NCI-H510A (cell line): ENCODE measurements around the gene NKAIN2.
"Not testable (repeated sequence)": the region's sequence is repeated elsewhere in the genome, so short reads cannot be mapped to it uniquely, and the experiment has no call there.

Experiments used
- DNase-seq: peaks from one replicate; lab custom pipeline; 2025; lab: John Stamatoyannopoulos, UW

NKAIN2 gene

DNA sequence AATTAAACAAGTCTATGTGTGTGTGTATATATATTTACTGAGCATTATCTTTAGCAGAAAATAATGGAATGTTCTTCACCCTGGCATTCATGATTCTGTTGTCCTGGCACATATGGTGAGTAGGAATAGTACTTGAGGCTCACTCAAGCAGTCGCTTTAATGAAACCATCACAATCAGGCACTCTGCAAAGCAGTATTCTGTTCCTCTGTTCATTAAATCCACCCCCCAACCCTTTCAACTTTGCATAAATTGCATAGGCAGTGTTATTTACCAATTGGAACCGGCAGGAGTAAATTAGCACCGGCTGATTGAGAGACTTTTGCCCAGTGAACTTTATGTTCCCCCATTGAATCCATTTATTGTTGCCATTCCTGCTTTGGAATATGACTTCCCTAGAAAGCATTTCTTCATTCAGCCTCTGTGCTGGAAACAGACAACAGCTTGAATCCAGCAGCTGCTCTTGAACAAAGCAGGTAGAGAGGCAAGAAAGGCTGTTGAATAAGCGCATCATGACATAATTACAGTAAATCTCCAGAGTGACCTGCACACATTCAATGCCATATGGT lies 890.6 kb downstream of the NKAIN2 start:
- DNase-seq = no peak

DNA sequence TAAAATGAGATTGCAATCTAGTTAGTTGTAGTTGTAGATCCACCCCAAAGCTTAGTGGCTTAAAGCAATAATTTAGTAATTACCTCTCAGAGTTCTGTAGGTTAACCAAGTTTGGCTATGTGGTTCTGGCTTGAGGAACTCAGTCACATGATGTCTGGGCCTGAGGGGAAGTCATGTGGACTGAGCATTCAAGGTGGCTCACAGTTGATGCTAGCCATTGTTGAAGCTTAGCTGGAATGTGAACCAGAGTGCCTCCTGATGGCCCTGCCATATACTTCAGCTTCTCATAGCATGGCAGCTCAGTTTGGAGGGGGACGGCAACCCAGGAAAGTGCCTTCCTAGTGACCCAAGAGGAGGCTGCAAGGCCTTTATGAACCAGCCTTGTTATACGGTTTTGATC lies 895.4 kb downstream of the NKAIN2 start:
- no peak for DNase-seq

DNA sequence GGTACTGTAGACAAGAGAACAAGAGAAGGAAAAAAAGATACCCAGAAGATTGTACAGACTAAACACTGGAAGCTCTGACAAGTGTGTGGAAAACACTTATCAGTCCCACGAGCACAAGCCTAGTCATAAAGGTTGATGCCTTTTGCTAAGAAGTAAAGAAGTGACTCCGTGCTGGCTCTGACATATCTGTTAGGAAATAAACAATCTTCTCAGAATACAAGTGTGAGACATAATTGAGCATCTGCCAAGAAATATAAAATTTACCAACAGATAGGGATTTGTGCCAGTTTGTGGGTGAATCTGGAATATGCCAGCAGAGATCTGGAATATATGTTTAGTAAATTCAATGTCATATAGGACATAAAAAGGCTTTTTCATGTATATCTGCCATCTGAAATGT lies 899.9 kb downstream of the NKAIN2 start:
- no peak for DNase-seq

DNA sequence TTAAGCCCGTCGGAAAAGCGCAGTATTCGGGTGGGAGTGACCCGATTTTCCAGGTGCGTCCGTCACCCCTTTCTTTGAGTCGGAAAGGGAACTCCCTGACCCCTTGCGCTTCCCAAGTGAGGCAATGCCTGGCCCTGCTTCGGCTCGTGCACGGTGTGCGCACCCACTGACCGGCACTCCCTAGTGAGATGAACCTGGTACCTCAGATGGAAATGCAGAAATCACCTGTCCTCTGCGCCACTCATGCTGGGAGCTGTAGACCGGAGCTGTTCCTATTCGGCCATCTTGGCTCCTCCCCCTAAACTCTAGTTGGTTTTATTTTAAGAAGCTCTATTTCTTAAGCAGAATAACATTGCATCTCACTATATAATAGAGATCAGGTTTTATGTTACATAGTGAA lies 908.9 kb downstream of the NKAIN2 start:
- not testable (repeated sequence) for DNase-seq

DNA sequence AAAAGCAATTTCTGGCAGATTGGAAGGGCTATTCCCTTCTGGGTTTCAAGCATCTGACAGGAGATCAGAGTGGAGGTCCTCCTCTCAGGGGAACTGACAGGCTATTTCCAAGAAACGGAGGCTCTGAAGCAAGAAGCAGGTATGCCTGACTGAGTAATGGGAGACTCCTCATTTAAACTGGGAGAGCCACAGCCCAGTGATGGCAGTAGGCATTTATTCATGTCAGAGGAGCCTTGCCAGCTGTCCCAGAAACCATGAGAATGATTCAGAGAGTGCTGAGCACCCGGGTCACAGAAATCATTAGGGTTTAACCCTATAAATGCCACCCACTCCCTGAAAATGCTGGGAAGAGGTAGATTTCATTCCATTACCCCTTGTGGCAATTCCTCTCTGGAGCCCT lies 911.1 kb downstream of the NKAIN2 start:
- DNase-seq = no peak

DNA sequence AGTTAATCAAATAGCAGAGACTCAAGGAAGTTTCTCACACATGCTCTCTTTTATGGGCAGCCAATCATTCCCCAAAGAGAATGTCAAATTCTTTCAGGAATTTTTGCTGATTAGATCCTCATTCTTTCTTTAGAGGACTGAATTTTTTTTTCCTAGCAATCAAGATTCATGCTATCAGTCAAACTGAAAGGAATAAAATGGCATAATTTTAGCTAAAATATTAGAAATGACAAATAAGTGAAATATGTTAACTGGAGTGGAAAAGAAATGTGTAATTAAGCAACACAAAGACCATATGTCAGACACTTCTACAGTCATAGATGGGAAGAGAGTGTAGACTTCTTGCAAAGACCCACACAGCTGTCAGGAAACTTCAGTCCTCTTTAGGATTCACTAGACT lies 916.2 kb downstream of the NKAIN2 start:
- no peak for DNase-seq

DNA sequence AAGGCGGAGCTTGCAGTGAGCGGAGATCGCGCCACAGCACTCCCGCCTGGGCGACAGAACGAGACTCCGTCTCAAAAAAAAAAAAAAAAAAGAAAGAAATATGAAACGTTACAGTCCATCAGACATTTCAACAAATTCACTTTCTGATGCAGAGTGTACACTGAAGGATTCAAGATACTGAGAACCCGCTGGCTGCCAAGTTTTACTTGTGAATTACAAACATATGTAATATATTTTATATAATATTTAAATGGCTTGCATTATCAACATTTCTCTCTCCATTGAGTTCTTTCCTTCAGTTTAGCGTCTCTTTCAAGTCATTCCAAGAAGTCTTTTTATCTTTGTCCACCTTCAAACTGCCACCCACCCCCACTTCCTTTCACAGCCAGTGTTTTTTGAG lies 917.7 kb downstream of the NKAIN2 start:
- DNase-seq = no peak

DNA sequence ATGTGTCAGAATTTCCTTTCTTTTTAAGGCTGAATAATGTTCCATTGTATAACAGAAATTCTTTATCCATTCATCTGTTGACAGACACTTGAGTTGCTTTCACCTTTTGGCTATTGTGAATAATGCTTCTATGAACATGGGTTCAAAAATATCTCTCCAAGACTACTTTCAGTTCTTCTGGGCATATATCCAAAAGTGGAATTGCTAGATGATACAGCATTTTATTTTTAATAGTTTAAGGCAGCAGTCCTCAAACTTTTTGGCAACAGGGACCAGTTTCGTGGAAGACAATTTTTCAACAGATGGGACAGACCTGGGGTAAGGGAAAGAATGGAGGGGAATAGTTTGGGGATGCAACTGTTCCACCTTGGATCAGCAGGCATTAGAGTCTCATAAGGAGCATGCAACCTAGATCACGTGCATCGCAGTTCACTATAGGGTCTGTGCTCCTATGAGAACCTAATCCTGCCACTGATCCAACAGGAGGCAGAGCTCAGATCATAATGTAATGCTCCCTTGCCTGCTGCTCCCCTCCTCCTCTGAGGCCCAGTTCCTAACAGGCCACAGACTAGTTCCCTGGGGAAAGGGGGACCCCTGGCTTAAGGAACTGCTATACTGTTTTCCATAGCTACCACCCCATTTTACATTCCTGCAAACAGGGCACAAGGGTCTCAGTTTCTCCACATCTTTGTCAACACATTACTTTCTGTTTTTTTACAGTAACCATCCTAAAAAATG lies 918.6 kb downstream of the NKAIN2 start:
- DNase-seq = no peak

DNA sequence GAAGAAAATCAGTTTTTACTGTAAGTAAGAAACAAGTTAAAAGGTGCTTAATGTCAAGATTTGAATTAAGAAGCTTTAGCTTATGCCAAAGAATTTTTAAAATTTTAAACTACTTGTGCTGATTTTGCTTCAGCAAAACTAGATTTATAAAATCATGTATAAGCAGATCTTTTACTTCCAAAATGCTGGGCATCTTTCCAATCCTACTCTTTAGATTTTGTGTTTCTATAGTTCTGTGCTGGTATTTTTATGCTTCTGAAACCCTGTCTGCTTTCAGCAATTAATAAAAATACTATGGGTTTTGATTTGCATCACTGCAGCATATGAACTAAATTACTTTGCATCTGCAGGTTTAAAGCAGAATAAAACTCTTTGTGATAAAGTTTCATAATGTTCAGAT lies 920.0 kb downstream of the NKAIN2 start:
- DNase-seq = no peak

DNA sequence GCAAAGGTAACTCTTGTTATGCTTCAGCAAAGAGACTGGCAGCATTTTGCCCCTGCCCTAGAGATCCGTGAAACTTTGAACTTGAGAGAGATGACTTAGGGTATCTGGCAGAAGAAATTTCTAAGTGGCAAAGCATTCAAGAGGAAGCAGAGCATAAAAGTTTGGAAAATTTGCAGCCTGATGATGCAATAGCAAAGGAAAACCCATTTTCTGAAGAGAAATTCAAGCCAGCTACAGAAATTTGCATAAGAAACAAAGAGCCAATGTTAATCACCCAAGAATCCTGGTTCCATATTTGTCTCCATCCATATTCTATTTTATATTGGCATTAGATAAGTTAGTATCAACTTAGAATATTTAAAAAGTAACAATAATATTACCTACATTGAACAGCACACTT lies 934.1 kb downstream of the NKAIN2 start:
- not testable (repeated sequence) for DNase-seq

DNA sequence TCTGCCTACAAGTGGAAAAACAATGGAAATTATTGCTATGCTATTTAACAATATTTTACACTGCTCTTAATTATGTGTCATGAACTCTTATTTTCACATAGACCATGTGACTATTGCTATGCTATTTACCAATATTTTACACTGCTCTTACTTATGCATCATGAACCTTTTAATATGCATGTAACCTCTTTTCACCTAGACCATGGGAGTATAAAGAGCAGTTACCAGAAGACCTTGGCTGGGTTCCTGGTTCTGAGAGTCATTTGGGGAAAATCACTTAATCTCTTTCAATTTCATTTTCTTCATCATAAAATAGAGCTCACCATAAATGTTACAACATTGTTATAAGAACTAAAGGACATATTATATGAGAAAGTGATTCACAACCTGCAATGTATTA lies 934.8 kb downstream of the NKAIN2 start:
- no peak for DNase-seq

DNA sequence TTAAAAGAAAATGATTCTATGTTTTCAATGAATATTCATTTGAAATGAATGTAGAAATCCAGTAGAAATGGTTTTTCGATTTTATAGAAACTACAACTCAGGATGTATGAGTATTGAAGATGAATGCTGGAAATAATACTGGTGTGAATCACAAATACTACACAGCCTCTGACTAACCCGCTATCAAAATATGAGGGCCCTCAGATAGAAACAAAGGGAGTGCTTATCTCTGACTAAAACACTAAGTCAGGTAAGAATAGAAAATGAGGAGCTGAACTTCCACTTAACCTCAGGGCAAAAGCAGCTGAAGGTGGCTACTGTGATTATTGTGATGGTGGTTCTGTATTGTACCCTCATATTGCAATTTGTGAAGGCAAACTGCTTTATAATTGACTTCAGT lies 937.7 kb downstream of the NKAIN2 start:
- DNase-seq = no peak

DNA sequence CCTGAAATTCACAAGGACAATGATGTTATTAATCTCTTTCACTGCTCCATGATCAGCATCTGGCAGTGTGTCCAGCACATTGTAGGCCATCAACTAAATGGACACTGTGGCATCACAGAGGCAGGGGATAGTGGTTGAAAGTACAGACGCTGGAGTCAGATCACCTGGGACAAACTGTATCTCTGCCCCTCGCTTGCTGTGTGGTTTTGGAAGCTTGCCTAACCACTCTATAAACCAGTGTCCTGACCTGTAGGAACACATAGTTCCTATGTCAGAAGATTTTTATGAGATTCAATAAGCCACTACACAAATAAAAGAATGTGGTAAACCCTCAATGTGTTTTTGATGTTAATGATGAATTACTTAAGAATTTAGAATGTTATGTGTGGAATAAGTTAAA lies 939.3 kb downstream of the NKAIN2 start:
- no peak for DNase-seq

DNA sequence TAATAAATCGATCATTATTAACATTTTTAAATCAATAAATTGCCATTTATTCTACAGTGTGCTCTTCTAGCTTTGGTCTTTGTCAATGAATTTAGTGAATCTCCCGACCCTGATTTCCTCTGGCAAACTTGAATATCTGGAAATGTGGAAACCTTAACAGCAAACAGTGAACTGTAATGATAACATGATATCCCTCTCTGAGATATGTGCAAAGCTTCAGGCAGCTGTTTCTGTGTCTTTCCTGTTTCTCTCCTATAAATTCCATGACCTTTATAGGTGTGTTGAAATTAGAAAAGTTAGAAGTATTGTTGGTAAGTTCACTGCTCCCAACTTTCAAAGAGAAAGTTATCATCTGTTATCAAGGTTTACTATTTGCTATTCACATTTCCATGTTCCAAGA lies 939.8 kb downstream of the NKAIN2 start:
- no peak for DNase-seq

DNA sequence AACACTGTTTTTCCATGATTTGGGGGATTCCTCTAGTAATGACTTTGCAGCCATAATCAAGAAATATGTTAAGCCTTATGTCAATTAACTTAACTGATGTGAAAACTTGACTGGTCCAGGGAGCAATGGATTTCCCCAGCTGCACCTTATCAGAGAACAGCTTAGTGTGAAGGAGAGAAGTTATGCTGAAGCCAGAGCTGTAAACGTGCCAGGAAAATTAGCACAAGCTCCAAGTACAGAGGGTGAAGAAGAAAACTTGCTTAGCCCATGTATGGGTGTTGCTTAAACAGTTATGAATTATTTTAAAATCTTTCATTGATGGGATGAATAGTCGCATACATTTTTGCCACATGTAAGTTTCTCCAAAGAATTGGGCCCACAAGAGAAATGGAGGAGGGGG lies 943.7 kb downstream of the NKAIN2 start:
- DNase-seq = no peak

DNA sequence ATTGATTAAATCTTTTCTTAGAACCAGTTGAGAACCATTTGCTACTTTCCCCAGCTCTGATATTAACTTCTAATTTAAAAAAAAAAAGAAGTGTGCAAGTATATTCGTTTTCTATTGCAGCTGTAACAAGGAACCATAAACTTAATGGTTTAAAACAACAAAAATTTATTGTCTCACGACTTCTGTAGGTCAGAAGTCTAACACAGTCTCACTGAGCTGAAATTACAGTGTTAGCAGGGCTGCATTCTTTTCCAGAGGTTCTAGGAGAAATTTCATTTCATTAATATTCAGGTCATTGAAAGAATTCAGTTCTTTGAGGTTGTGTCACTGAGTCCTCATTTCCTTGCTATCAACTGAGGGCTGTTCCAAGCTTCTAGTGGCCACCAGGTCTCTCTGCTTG lies 945.1 kb downstream of the NKAIN2 start:
- DNase-seq = no peak

DNA sequence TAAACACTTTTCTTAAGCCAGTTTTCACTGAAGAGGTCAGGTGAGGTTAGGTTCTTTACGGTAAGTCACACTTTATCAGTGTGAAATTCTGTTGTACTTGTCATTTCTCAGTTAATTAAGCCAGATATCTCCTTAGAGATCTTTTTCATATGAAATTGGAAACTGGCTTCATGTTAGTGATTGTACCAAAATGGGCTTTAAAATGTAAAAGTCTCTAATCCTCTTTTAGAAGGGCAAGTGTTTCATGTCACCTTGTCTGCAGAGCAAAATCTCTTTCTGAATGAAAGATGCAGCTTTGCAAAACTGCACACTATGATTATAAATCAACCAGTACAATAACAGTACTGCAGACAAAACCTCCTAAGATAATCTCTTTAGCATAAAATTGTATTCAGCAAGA lies 949.3 kb downstream of the NKAIN2 start:
- no peak for DNase-seq

DNA sequence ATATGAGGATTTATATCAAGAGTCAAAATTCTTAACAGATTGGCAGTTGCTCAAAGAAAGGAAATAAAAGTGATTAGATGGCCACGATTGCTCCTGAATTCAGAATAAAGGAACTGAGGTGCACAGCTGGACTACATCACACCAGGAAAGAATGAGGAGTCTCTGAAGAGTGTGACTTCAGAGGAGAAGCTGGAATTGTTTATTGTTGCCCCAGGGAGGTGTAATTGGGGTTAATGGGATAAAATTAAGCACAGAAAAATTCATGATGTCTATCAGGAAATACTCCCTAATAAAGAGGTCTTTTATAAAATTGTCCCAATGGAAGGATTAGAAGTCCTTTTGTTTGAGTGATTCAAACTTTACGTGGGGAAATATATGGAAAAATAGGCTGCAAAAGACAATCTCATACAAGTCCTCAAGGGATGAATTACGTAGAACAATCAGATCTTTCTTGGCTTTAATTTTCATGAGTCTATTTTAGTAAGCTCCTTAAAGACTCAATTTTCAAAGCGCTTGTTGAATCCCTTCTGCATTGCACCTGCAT lies 950.0 kb downstream of the NKAIN2 start:
- DNase-seq = no peak

DNA sequence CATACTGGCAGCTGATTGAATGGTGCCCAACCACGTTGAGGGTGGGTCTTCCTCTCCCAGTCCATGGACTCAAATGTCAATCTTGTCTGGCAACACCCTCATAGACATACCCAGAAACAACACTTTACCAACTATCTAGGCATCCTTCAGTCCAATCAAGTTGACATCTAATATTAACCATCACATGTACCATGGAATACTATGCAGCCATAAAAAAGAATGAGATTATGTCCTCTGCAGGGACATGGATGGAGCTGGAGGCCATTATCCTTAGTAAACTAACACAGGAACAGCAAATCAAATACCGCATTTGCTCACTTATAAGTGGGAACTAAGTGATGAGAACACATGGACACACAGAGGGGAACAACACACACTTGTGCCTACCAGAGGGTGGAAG lies 951.7 kb downstream of the NKAIN2 start:
- no peak for DNase-seq

DNA sequence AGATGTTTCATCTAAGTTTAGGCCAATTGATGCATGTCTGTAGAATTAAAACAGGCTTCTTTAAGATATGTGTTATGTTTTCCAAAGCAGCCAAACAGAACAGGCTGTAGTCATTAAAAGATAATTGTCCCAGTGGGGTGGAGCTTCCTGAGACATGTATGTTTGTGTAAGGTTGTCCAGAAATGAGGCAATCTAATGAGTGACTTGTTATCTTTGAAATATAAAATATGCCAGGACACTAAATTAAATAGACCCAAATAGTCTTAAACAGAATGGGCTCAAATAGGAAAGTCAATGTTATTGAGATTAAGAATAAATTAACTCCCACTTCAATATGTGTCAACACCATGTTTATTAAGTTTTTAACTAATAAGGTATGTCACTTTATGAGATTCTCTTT lies 953.9 kb downstream of the NKAIN2 start:
- no peak for DNase-seq

DNA sequence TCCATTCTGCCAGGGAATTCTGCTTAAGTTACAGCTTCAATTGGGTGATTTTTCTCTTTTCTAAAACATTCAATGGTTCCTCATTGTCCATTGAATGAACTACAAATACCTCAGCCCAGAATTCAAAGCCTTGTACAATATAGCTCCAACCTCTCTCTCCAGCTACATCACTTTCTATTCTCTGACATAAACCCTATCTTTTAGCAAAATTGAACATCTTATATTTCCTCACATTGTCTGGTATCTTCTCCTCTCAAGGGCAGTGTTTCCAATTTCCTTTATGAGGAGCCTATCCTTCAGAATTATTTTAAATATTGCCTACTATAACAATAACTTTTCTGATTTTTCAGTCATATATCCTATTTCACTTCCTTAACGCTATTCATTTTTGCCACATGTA lies 955.0 kb downstream of the NKAIN2 start:
- DNase-seq = no peak

DNA sequence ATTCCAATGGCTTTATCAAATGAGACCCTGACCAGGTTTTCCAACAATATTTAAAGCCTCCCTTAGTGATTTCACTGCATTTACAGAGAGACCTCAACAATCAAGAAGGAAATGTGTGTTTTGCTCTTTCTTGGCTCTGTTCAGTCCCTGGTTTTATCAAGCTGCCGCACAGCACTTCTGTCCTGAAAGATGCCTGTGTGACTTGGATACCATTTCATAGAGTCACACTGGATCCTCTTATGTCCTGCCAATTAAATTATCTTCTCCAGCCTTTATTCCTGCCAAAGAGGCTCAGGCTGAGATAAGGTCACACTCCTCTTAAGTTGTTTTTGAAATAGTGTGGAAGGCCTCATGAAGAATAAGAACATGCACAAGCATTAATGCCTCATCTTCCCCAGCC lies 961.6 kb downstream of the NKAIN2 start:
- DNase-seq = no peak

DNA sequence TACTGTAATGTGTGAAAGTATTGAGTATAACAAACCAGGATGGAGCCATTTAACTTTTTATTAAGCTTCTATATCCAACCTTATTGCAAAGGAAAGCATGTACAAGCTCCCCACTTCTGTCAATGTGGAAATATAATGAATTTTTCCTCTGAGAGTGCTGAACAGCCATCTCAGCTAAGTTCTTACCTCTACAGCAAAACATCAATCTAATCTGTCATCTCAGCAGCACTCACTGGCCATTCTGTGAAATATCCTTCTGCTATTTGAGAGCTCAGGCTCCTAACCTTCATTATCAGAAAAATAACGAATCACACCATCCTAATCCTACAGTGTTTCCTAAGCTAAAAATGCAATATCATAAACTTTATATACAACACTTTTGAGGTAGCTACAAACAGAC lies 964.6 kb downstream of the NKAIN2 start:
- no peak for DNase-seq
